ENCODE measurements around the gene NDUFA6.

Gene NDUFA6

DNA sequence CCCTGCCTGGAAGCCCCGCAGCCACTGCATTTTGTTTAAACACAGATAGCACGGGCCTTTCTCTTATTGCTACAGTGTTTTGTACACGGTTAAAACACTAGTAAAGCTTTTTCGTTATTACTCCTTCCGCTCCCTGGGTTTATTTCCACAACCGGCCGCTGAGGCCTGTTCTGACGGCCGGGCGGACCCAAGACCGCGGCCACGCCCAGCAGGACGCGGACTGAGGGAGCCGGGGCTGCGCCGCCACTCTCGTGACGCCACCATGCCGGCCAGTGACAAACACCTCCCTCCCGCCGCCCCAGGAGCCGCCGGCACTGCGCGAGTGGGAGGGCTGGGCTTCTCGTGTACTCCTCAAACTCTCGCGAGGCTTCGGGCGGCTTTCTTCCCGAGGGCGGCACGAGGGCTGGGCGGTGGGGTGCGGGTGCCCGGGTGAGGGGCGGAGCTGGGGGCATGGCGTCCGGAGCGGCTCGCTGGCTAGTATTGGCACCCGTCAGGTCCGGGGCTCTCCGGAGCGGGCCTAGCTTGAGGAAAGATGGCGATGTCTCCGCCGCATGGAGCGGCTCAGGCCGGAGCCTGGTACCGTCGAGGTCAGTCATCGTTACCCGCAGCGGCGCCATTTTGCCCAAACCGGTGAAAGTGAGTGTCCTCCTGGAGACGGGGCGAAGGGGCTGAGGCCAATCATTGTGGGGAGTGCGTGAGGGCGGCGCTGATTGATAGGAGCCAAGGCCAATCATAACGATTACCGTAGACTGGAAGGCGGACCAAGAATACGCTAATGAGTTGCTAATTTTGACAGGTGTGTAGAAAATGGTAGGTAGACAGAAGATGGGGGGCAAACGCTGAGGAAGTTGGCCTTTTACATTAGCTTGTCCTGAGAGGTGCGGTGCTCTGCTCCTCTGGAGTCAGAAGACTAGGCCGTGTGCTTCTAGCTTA is 11.0 kb downstream of the NDUFA6 start, which contains the start of gene SMDT1 (continued):
- TF ChIP-seq, protein P1, sequence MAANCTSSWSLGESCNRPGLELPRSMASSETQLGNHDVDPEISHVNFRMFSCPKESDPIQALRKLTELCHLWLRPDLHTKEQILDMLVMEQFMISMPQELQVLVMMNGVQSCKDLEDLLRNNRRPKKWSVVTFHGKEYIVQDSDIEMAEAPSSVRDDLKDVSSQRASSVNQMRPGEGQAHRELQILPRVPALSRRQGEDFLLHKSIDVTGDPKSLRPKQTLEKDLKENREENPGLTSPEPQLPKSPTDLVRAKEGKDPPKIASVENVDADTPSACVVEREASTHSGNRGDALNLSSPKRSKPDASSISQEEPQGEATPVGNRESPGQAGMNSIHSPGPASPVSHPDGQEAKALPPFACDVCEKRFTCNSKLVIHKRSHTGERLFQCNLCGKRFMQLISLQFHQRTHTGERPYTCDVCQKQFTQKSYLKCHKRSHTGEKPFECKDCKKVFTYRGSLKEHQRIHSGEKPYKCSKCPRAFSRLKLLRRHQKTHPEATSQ (tag by site-specific recombination; IDR thresholded peaks at IDR 0.05): peak; percentile 38; the same call in 1 of the 2 replicates
- TF ChIP-seq, protein P2, sequence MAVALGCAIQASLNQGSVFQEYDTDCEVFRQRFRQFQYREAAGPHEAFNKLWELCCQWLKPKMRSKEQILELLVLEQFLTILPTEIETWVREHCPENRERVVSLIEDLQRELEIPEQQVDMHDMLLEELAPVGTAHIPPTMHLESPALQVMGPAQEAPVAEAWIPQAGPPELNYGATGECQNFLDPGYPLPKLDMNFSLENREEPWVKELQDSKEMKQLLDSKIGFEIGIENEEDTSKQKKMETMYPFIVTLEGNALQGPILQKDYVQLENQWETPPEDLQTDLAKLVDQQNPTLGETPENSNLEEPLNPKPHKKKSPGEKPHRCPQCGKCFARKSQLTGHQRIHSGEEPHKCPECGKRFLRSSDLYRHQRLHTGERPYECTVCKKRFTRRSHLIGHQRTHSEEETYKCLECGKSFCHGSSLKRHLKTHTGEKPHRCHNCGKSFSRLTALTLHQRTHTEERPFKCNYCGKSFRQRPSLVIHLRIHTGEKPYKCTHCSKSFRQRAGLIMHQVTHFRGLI (tag by site-specific recombination; IDR thresholded peaks at IDR 0.05): 0 out of 2 replicates have a peak, but pooled peaks have one; percentile 31
- TF ChIP-seq ZSCAN30 (tag by site-specific recombination; IDR thresholded peaks at IDR 0.05) (peak; percentile 27; the same call in 1 of the 2 replicates), ZNF670 (tag by site-specific recombination; IDR thresholded peaks at IDR 0.05; ENCODE audit: low read depth) (no peak), ZNF548 (tag by site-specific recombination; IDR thresholded peaks at IDR 0.05) (no peak), ZEB2 (tag by site-specific recombination; IDR thresholded peaks at IDR 0.05) (peak; percentile 97), KLF1 (tag by site-specific recombination; IDR thresholded peaks at IDR 0.05) (peak; percentile 86), ZNF624 (tag by site-specific recombination; IDR thresholded peaks at IDR 0.05) (no peak), ZBTB21 (tag by site-specific recombination; IDR thresholded peaks at IDR 0.05) (peak; percentile 65; the same call in 1 of the 2 replicates), YY2 (tag by site-specific recombination; IDR thresholded peaks at IDR 0.05) (peak; percentile 94), ZBTB7A (tag by site-specific recombination; IDR thresholded peaks at IDR 0.05; ENCODE audit: low read depth) (peak; percentile 85), ZSCAN16 (tag by site-specific recombination; IDR thresholded peaks at IDR 0.05) (no peak), ZNF473 (tag by site-specific recombination; IDR thresholded peaks at IDR 0.05) (no peak), ZNF335 (tag by site-specific recombination; conservative IDR thresholded peaks at IDR 0.05) (peak; percentile 87), ZFP69B (tag by site-specific recombination; IDR thresholded peaks at IDR 0.05) (peak; percentile 70), ZNF777 (tag by site-specific recombination; IDR thresholded peaks at IDR 0.05; ENCODE audit: borderline replicate concordance) (peak; percentile 97), ZNF585B (tag by site-specific recombination; IDR thresholded peaks at IDR 0.05) (no peak), ZNF596 (tag by site-specific recombination; IDR thresholded peaks at IDR 0.05) (no peak), ZNF132 (tag by site-specific recombination; IDR thresholded peaks at IDR 0.05; ENCODE audit: borderline replicate concordance) (no peak), ZNF76 (tag by site-specific recombination; IDR thresholded peaks at IDR 0.05; ENCODE audit: borderline replicate concordance, low read depth) (peak; percentile 64; the same call in 1 of the 2 replicates), PRDM6 (tag by site-specific recombination; IDR thresholded peaks at IDR 0.05) (no peak), ZNF24 (tag by site-specific recombination; IDR thresholded peaks at IDR 0.05) (peak; percentile 67; the same call in 1 of the 2 replicates), ZNF324 (tag by site-specific recombination; IDR thresholded peaks at IDR 0.05) (peak; percentile 88), TCF7L2 (IDR thresholded peaks at IDR 0.05; ENCODE audit: borderline replicate concordance, low read depth, low read length) (no peak), SP3 (tag by site-specific recombination; IDR thresholded peaks at IDR 0.05) (peak; percentile 94), ZNF501 (tag by site-specific recombination; IDR thresholded peaks at IDR 0.05) (peak; percentile 82), ZSCAN23 (tag by site-specific recombination; IDR thresholded peaks at IDR 0.05) (no peak), ZIC2 (tag by site-specific recombination; IDR thresholded peaks at IDR 0.05) (peak; percentile 60)
- TF ChIP-seq, protein P3, sequence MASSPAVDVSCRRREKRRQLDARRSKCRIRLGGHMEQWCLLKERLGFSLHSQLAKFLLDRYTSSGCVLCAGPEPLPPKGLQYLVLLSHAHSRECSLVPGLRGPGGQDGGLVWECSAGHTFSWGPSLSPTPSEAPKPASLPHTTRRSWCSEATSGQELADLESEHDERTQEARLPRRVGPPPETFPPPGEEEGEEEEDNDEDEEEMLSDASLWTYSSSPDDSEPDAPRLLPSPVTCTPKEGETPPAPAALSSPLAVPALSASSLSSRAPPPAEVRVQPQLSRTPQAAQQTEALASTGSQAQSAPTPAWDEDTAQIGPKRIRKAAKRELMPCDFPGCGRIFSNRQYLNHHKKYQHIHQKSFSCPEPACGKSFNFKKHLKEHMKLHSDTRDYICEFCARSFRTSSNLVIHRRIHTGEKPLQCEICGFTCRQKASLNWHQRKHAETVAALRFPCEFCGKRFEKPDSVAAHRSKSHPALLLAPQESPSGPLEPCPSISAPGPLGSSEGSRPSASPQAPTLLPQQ (tag by site-specific recombination; IDR thresholded peaks at IDR 0.05): peak; percentile 90
- TF ChIP-seq, protein P4, sequence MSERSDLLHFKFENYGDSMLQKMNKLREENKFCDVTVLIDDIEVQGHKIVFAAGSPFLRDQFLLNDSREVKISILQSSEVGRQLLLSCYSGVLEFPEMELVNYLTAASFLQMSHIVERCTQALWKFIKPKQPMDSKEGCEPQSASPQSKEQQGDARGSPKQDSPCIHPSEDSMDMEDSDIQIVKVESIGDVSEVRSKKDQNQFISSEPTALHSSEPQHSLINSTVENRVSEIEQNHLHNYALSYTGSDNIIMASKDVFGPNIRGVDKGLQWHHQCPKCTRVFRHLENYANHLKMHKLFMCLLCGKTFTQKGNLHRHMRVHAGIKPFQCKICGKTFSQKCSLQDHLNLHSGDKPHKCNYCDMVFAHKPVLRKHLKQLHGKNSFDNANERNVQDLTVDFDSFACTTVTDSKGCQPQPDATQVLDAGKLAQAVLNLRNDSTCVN (tag by site-specific recombination; optimal IDR thresholded peaks at IDR 0.05): peak; percentile 94
- TF ChIP-seq, protein P5, sequence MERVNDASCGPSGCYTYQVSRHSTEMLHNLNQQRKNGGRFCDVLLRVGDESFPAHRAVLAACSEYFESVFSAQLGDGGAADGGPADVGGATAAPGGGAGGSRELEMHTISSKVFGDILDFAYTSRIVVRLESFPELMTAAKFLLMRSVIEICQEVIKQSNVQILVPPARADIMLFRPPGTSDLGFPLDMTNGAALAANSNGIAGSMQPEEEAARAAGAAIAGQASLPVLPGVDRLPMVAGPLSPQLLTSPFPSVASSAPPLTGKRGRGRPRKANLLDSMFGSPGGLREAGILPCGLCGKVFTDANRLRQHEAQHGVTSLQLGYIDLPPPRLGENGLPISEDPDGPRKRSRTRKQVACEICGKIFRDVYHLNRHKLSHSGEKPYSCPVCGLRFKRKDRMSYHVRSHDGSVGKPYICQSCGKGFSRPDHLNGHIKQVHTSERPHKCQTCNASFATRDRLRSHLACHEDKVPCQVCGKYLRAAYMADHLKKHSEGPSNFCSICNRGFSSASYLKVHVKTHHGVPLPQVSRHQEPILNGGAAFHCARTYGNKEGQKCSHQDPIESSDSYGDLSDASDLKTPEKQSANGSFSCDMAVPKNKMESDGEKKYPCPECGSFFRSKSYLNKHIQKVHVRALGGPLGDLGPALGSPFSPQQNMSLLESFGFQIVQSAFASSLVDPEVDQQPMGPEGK (tag by site-specific recombination; IDR thresholded peaks at IDR 0.05): peak; percentile 99
